ENCODE data around the gene EEF2.

The EEF2 gene

GRCh38 chr19:3983936-3984583 is 1.2 kb downstream of the EEF2 start:
- no peak for DNase-seq

DNA sequence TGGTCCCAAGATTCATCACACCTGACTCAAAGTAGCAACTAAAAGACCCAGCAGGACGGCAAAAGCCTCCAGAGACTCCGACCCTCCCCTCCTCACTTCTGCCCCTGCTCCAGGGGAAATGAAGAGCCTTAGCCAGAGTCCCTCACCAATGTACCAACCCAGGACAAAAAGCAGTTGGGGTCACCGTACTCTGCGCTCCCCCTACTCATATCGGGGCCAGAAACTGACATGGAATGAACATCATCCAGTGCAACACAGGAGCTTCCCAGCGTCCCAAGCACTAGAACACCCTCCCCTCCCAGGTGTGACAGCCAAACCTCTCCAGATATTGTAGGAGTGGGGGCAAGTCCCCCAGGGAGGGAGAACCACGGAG is 1.7 kb downstream of the EEF2 start:
- DNase-seq = no peak

GRCh38 chr19:3982701-3983541 is 2.3 kb downstream of the EEF2 start:
- no peak for DNase-seq

DNA sequence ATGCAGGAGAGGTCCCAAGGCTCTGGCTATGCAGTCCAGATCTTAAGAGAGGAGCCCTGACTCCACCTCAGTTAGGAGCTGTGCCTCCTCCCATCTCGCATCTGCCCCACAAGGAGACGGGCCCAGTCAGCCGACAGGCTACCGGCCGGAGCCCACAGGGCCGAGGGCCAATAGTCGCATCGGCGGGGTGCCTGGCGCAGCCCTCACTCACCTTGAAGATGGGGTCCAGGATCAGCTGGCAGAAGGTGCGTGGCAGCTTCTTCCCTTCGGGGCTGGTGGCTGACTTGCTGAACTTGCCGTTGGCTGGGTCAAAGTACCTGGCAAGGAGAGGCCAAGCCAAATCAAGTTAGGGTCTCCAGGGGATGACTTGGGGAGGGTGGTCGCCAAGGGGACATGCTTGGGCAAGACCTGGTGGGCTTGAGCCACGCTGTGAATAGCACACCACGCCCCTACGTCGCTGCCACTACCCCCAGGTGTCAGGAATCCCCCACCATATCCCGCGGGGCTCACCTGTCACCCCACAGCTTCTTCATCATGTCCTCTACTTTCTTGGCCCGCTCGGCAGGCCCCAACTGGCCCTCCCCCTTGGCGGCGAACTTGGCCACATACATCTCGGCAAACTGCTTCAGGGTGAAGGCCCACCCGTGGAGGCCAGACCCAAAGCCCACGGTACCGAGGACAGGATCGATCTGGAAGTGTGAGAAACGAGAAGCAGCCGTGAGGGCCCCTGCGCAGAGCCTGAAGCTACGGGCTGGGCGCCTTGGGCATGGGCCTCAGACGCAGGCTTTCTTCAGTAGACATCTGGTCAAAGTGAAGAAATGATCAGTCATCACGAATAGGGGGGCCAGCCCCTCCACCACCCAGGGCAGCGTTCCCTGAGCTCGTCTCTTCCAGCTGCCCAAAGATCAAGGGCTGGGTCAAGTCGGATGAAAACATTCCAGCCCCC is 3.3 kb downstream of the EEF2 start:
- no peak for DNase-seq

DNA sequence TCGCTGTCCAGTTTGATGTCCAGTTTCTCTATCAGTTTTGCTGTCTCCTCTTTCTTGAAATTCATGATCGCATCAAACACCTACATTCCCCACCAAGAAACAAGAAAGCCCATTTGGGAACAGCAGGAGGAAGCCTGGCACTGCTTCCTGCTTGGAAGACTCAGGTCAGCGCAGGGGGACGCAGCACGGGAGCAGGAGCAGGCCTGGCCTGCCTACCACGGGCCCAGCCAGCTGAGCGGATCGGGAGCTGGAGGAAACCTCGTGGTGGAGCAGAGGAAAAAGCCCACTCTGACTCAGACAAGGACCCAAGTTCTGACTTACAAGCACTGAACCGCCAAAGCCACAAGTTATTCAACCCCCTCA is 3.9 kb downstream of the EEF2 start:
- DNase-seq = no peak

DNA sequence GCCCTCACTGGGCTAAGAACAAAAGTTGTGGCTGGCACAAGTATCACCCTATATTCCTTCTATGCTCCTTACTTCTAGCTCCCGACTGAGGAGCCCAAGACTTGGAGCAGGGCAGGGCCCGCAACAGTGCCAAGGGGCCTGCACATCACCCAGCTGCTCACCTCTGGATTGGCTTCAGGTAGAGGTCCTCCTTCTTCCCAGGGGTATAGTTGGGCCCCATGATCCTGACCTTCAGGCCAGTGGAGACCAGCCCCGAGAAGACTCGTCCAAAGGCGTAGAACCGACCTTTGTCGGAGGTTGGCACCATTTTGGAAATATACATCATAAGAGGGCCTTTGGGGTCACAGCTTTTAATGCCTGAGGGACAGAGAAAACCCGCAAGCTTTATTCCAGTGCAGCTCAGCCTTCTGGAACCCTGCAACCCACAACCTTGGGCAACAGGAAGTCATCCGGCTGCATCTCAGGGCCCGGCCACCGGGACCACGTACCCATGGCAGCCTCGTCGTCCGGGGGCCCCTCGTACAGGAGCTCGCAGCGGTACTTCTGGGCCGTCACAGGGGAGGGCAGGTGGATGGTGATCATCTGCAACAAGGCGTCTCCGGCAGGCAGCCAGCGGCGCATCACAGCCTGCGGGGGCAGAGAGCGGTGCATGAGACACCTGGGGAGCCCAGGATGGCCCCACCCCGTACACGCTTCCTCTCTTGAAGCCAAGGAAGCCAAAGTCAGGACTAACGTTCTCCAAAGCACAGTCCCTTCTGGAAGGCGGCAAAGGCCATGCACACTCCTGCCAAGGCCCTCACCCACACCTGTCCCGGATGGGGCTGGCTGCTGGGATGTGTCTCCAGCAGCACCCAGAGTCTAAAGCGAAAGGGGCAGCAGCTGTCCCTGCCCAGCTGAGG is 4.7 kb downstream of the EEF2 start:
- no peak for DNase-seq

DNA sequence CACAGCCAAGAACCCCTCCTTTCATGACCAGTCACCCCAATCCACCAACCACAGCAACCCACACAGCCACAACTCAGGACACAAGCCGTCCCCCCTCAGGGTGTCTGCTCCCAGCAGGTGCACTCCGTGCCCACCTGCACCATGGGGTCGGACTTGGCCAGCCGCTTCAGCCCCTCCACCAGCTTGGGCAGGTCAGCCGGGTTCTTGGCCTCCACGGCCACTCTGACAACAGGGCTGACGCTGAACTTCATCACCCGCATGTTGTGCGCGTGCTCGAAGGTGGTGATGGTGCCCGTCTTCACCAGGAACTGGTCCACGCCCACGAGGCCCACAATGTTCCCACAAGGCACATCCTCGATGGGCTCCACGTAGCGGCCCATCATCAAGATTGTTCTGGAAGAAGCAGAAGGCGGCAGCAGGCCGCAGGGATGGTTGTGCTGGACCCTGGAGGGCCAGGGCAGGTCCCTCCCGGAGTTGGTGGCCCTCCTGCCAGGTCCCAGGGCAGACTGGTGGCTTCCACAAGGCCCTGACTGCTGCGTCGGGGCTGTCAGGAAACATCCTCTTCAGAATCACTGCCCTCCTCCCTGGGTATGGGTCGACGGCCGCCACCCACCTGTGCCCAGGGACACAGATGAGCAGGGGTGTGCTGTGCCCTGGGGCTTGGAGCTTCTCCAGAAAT is 5.5 kb downstream of the EEF2 start:
- DNase-seq = no peak

DNA sequence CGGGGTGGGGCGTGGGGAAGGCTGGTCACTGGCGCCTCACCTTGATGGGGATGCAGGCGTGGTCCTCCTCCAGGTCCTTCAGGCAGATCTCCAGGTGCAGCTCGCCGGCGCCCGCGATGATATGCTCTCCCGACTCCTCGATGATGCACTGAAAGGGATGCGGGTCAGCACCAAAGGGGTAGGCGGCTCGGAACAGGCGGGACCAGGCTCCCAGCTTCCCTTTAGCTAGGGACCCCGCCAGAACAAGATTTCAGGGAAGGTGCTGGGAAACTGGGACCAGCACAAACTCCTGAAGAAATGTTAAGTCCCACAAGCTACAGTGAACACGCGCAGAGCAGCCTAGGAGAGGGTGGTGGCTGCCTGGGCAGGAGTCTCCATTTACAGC is 6.0 kb downstream of the EEF2 start:
- DNase-seq = no peak

- DNase-seq = no peak
Observed at GRCh38 chr19:3978145-3978544, 7.1 kb downstream of the EEF2 start.

GRCh38 chr19:3977242-3978143 is 7.8 kb downstream of the EEF2 start:
- DNase-seq = no peak

GRCh38 chr19:3976495-3977241 is 8.6 kb downstream of the EEF2 start:
- no peak for DNase-seq

- no peak for DNase-seq
Observed at GRCh38 chr19:3975637-3976087, 9.6 kb downstream of the EEF2 start.

DNA sequence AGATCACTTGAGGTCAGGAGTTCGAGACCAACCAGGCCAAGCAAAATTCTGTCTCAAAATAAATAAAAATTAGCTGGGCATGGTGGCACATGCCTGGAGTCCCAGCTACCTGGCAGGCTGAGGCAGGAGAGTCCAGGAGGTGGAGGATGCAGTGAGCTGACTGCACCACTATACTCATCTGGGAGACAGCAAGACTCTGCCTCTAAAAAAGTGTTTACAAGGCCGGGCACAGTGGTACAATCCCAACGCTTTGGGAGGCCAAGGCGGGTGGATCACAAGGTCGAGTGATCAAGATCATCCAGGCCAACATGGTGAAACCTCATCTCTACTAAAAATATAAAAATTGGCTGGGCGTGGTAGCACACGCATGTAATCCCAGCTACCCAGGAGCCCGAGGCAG is 10.1 kb downstream of the EEF2 start:
- DNase-seq = no peak

GRCh38 chr19:3970808-3971598 is 14.3 kb downstream of the EEF2 start, which contains the start of gene DAPK3:
DAPK3 (minus strand) TSS chr19:3971099; CDS start chr19:3969735, 1,364 bp downstream.
- peak; percentile 94 for DNase-seq

DNA sequence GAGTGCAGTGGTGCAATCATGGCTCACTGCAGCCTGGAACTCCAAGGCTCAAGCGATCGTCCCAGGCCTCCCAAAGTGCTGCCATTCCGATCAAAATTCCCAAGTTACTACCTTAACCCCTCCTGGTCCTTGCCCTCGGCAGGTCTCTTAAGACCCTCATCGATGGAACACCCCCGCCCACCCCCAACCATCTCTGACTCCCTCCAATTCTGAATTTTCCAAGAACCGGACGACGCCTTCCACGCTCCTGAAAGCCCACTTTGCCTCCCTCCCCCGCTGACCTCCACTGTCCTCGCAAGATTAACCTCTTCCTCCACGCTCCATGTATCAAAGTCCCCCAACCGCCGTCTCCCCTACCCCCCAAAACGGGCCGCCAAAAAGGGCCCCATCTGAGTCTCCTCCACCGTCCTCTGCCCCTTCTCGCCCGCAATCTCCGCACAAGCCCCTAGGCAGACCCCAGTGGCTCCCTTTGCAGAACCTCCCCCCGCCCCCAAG is 14.9 kb downstream of the EEF2 start:
- no peak for DNase-seq

DNA sequence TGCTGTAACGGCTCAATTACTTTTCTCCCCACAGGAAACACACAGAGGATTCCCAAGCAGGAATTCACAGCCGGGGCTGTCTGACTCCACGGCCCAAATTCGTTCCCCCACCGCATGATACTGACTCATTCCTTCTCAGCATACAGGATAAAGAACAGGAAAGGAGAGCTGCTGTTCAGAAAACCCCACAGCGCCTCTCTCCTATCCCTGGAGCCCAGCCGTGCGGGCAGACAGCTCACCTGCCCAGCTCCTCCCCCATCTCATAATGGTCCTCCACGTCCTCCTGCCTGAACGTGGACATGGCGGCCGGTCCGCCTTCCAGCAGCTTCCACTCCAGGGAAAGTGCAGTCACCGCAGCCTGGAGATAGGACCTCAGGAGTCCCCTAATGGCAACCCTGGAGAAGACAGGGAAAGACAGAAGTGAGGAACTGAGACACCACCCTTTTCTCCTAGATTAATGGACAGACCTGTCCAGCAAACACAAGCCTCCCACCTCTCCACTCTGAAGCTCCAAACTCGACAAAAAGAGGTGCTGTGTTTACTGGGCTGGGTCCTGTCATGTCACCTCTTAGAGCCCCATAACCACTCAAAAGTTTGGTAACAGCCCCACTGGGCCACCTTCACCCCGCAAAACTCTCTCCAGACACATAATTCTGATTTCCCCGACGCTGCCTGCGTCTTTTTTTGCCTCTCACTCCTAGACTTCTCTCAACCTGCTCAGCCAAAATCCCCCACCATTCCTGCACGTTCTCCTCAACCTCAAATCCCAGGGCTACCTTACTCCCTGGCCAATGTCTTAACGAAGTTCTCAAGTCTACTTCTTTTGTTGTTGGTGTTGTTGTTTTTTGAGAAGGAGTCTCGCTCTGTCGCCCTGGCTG is 15.6 kb downstream of the EEF2 start:
- DNase-seq = peak; percentile 19

- peak; percentile 8 for DNase-seq
Observed at GRCh38 chr19:3968556-3969434, 16.5 kb downstream of the EEF2 start.
